GM19467 (cell line): ENCODE results near the gene RBM19.

Experiments used
- ATAC-seq: cut with Tn5 transposase; IDR thresholded peaks from one replicate; pipeline ENCODE4 v1.9.1; 2021; ENCODE audit warnings: mild to moderate bottlenecking, moderate library complexity; ENCODE audit not compliant: unreplicated experiment

RBM19 gene

DNA sequence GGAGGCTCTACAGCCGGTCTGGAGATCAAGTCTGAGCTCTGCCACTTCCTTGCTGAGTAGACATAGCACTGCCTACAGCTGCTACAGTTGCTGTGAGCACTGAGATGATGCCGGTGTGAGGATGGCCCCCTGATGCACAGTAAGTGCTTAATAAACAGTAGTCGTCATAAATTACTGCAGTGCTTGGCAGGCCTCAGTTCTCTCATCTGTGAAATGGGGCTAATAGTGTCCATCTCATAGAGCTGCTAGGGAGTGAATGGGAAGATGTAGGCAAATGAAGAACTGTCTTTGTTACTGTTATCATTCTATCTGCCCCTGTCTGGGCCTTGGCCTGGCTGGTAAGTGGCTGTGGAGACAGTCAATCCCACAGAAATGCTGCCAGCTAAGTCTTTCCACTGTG, 124.3 kb downstream of the RBM19 start:
- no peak for ATAC-seq

DNA sequence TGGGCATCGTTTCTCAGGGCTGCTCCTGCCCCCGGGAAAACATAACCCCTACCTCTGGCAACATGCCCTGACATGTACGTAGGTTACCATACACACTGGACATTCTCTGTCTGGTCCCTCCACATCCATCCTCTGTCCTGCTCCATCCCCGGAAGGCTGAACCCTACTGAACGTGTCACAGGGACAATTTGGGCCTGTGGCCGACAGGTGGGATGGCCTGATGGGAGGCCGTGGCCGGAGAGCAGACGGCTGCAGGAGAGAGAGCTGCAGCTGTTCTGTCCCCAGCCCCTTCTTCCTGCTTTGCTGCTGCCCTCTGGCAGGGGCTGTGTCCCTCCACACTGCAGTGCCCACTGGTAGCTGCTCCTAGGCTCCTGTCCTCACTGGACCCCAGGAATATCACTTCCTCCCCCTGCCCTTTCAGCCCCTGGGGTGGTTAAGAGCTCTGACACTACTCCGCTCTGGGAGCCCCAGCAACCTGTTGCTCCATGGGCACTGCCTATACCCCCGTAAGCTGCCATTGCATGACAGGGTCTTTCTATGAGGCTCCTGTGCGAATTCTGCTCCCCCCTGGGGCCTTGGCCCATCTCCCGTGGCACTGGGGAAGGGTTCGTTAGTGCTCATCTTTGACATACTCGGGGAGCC, 125.6 kb downstream of the RBM19 start:
- ATAC-seq: no peak

DNA sequence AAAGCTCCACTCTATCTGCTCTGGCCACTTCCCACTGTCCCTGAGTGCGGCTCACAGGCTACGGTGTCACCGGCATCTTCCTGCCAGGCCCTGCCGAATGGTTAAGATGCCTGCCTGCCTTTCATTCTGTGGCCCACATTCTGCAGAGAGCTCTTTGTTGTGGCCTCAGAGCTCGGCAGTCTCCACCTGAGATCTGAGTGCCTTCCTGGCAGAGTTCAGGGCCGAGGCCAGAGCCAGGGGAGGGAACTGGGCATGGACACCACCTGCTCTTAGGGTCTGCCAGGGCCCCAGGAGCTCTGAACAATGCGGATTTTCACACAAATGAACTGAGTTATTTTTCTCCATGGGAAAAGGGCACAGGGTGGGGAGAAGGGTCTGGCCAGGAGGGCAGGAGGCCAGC, 127.2 kb downstream of the RBM19 start:
- ATAC-seq: no peak

DNA sequence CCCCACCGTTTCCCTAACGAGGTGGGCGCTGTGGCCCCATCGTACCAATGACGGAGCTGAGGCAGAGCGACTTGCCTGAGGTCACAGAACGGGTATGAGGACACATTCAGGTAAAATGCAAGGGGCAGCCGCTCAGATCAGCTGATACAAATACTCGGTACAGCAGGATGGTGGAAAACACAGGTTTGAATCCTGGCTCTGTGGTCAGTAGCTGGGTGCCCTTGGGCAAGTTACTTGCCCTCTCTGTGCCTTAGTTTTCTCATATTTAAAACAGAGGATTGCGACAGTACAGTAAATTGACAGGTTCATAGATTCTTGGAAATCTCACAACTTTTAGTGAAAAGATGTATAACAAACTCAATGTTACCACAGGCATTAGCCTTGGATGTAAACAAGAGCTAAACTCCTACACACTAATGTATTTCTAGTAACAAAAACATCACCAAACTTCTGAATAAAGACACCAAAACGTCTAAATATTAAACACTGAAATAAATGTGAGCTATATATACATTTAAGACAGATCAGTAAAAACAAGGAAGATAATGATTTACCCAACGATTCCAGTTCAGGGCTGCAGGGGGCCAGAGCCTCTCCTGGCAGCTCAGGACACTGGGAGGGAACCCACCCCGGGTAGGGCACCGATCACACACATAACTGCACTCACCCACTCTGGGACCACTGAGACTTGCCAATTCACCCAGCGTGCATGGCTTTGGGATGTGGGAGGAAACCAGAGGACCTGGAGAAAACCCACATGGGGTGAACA, 128.4 kb downstream of the RBM19 start:
- no peak for ATAC-seq

DNA sequence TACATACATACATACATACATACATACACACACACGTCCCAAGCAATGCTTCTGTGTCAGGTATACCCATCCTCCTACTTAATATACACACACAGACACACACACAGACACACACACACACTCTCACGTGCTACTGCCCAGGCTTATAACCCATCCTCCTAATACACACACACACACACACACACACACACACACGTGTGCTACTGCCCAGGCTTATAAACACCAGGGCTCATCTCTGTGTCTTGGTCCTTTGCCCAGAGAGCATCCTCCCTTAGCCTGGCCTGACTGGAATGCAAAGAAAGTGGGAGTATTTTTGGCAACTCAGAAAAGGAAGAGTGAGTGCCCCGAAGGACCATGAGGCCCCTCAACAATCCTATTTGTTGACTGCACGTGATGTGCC, 129.0 kb downstream of the RBM19 start:
- no peak for ATAC-seq

DNA sequence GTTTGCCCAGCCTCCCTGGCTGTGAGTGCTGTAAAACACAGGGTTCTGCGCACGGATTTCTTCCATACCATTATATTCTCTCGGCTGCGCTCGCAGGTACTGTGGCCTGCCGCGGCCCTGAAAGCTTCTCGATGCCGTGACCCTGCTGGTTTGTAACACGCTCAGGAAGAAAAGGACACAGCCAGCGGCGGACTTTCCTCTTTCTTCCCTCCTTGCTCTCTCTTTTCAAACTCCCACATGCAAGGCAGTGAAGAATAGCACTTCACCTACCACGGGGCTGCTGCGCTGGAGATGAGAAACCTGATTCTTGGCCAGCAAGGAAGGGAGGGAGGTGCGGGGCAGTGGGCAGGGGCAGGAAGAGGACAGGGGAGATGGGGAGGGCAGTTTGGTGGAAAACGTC, 130.2 kb downstream of the RBM19 start:
- no peak for ATAC-seq

DNA sequence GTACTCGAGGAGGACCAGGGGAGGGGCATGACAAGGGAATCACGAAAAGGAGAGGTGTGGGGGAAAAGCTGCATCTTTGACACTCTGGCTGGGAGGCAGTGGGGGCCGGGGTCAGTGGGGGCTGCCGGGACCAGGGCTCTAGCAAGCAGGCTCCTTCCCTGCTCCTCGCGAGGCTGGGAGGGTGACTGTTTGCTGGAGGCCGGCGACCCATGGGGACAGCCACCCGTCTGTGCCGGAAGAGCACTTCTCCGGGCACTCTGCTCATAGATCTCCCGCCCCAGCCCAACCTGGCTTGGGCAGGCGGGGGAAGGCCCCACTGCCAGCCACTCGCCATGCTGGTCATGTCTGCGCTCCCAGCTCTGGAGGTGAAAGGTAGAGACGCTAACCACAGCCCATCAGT, 130.7 kb downstream of the RBM19 start:
- no peak for ATAC-seq

DNA sequence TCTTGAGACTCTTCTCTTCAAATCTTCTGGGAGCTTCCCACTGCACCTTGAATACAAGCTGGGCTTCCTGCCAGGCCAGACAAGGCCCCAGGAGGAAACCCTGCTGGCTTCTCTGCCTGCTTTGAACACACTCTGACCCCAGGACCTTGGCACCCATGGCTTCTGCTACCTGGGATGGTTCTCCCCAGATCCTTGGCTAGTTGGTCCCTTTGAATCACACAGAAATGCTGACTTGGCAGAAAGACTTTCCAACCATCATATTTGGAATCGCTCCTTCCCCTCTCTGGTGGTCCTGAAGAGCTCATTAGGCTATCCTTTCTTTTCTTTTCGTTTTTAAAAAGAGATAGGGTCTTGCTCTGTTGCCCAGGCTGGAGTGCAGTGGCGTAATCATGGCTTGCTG, 132.7 kb downstream of the RBM19 start:
- no peak for ATAC-seq

DNA sequence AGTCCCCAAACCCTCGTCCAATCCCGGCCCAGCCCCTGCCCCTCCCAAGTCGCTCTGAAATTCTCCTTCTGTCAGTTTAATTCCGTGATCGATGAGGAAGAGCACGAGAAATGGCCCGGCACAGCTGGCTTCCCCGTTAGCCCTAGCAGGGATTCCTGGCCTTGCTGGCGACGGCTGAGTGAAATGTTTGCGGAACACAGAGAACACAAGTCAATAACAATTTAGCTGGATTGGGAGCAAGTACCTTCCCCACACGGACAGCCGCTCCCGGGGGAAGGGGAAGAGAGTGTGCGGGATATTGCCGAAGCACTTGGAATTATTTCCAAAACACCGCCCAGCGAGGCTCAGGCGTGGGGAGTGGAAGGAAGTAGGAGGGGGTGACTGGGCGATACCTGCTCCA, 134.6 kb downstream of the RBM19 start:
- no peak for ATAC-seq

DNA sequence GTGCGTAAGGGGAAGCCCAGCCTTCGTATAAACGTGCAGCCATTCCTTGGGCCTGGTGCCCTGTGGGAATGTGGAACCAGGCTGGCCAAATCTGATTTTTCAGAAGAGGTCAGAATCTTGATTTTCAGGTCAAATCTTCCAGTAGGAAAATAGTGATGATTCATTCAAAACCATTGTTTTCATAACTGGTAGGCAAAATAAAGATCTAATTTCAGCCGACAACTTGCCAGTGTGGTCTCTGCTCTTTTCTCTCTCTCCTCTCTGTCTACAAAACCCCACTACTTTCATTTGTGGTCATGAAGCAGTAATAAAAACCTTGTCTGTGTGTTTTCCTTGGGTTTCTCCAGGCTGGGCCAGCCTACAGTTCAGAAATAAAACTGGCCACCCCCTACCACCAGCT, 135.1 kb downstream of the RBM19 start:
- no peak for ATAC-seq

DNA sequence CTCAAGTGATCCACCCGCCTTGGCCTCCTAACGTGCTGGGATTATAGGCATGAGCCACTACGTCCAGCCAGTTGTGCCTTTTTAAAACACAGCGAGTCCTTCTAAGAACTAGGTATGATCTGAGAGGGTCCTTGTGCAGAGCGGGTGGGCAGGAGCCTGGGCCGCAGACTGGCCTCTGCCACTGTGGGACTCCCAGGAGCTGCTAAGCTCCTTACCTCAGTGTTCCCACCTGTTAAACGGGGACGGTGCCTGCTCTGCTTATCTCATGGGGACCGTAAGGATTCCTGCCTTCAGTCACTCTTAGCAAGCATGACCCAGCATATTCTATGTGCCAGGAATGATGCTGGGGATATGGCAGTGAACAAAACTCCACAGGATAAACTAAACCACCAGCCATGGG, 136.9 kb downstream of the RBM19 start:
- no peak for ATAC-seq

DNA sequence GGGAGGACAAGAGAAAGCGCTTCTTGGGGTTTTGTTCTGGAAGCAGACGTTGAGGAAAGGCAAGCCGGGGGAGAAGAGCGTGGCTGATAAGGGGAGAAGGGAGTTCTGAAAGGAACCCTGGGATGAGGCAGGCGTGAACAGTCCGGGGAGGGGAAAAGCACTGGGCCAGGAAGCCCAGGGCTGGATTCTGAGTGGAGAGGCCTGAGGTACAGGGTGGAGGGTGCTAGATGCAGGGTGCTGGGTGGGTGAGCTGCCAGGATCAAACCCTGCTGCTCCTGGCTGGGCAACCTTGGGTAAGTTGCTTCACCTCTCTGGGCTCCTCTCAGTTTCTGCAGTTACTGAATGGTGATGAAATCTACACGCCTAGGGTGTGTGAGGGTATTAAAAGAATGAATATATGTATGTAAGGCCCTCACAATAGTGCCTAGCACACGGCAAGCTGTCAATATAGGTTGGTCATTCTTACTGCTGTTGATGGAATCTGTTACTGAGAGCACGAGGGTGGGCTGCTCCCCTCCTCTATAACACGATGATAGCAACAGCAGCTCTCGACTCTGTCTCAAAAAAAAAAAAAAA, 138.5 kb downstream of the RBM19 start:
- ATAC-seq: no peak

DNA sequence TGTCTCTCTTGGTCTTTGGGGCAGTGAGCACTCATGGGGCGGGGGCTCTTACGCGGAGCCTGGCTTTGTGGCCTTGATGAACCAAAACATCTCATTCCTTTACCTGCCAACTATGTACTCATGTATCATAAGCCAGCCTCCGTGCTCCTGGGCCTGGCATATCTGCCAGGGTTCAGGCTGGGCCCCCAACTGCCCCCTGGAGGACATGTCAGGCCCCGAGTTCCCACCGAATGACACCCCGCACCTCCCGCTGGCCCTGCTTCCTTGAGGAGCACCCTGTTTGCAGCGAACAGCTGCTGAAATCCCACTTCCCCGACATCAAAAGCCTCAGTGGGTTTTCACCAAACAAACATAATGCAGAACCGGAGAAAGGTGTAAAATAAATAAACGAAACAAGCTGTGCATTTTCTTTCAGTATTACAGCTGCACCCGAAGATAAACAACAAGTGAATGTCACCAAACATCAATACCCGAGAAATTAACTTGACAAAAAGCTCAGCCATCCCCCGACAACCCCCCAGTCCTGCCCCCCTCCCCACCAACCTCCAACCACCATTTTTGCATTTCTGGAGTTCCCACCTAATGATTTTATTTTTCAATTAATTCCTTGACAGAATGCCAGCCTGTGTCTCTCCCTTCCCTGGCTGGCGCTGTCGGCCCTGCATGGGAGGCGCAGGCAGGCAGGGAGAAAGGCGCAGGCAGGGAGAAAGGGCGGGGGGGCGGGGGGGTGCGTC, 139.2 kb downstream of the RBM19 start:
- no peak for ATAC-seq

DNA sequence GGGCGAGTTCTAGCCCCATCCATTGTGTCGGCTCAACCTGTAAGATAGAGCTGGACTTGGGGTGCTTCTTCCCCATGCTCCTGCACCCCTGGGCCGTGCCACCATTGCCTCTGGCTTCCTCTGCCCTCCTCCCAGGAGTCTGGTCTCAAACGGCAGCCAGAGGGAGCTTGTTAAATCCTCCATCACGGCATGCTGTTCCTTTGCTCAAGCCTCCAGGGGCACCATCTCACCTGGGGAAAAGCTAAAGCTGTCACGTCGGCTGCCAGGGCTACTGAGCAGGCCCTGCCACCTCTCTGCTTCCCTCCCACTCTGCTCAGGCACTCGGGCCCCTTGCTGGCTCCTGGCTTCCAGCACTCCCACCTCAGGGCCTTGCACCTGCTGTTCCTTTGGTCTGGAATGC, 140.4 kb downstream of the RBM19 start:
- ATAC-seq: no peak

DNA sequence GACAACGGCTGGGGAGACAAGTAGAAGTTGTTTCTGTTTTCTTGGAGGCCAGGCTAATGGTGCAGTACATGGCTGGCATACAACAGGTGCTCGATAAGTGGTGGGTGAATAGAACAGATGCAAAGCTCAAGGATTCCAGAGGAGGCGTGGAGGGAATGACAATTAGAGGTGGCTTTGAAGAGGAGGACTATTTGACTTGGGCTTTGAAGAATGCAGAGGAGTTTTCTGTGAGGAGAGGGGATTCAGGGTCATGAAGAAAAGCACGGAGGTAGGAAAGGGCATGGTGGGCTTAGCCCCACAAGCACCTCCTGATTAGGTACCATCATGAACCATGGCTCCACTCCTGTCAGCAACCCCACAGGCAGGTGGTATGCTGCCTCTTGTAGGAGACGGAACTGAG, 142.3 kb downstream of the RBM19 start:
- no peak for ATAC-seq

DNA sequence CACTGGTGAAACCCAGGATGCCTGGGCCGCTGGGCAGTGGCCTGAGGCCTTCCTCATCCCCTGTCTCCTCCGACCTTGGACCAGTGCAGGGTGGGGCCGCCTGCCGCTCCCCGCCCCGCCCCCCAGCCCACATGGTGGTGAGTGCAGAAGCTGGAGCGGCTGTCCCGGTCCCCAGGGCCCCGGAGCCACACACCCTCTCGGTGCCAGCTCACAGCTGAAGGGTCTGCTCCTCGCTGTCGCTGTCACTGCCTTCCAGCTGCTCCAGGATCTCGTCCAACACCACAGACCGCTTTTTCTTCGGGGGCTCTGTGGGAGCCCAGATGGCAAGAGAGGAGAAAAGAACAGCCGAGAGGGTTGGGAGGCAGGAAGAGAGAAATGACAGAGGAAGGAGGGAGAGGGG, 143.1 kb downstream of the RBM19 start:
- ATAC-seq: no peak

DNA sequence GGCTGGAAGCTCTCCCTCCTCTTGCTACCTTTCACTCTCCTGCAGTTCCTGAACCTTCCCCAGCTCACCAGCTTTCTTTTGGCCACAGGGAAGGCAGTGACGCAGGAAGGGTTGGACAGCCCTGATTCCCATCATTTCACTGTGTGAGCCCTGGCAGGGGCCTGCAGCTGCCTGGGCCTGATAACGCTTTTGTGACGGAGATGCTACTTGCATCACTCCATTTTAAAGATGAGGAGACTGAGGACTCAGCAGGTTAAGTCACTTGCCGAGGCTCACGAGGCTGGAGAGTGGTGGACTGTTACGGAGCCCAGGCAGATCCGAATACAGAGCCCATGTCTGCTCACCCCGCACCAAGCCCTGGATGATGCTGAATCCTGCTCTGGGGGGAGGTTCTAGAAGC, 145.3 kb downstream of the RBM19 start:
- no peak for ATAC-seq

DNA sequence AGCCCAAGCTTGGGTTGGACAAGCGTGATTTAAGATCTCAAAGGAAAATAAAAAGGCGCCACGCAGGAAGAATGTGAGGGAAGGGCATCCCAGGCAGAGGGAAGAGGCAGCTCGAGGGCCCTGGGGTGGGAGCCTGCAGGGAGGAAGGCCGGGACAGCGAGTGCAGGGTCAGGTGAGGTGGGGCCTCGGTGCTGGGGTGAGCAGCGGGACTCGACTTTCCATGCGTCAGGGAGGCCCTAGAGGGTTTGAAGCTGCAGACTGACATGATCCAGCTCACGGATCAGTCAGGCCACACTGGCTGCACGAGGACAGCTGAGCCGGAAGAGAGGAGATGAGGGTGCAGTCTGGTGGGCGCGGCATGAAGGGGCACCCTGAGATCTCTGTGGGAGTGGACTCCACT, 145.8 kb downstream of the RBM19 start:
- no peak for ATAC-seq

DNA sequence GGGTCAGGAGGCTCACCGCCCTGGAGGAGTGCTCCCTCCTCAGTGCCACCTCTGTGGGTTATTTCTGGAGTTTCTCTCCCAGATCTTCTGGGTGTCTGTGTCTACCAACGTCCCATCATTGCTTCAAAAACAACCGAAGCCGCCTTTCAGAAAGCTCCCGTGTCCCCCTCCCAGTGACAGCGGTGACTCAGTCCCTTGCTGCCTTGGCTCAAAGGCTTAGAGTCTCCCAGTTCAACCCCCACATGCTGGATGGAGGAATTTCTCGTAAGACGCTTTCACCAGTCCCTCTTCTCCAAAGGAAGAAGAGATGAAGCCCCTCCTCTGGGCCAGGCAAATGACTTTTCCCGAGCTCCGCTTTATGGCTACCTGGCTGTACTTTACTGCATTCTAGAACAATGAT, 146.6 kb downstream of the RBM19 start:
- ATAC-seq: no peak

DNA sequence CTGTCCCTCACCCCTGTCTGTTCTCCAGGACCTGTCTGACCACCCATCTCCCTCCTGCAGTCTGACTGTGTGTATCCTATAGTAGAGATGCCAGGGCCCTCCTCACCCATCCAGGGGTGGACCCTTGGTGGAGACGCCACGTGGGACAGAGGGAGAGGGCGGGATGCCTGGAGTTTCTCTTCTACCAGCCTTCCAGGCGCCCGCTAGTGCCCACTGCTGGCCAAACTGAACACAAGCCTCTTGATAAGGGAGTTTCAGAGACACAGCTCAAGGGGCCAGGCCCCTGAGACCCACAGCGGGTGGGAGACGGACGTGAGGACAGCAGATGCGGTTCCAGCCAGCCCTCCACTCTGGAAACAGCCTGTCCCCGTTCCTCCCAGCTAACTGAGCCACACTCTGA, 147.3 kb downstream of the RBM19 start:
- no peak for ATAC-seq

DNA sequence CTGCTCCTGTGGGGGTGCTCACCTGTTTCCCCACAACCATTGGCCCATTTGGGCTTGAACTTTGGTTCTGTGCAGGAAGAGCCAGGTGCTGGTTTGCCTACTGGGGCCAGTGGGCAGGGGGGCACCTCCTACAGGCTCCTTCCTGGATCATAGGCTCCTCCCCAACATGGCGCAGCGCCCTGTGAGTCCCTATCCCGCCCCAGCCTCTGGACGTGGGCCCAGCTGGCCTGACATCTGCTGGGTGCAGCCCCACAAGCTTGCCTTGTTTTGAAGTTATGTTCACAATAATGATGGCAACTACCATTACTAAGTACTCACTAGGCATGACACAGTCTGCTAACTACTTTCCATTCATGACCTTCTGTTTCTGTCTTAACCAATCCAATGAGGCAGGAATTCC, 147.8 kb downstream of the RBM19 start:
- no peak for ATAC-seq

DNA sequence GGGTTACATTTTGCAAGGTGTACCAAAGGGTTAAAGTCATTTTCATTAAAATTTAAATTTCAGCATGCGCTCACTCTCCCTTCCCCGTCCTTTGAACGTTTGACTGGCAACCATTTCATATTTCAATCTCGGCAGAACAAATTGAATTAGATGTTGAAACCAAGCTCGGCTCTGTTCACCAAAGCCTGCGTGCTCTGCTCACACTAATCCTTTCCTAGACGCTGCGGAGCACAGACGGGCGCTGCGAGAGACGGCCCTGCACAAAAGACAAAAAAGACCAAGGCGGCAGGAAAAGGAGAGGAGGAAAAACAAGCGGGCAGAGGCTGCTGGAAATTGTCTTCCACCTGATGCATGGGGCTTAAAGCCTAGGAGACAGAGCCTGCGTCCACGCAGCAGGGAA, 149.3 kb downstream of the RBM19 start:
- ATAC-seq: no peak
